ENCODE data around the gene ADAM17. TPM values are rescaled to one million over a fixed set of nuclear protein-coding genes. Genes with fewer than 3 reads are reported as not detected.

Gene ADAM17
- total and polyA plus RNA-seq, 8 donors: 4.6 to 18.8 (median 7.4) TPM

DNA sequence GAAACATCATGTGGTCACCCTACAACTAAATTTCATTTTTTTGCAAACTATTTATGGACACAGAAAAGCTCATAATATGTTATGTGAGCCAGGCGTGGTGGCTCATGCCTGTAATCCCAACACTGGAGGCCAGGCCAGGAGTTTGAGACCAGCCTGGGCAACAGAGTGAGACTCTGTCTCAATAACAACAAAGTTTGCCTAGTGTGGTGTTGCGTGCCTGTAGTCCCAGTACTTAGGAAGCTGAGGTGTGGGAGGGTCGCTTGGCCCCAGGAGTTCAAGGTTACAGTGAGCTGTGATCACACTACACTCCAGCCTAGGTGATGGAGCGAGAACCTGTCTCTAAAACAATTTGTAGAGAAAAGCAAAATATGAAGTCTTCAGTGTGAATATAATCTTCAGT is 75.5 kb downstream of the ADAM17 start:
- ATAC-seq: no peak

GRCh38 chr2:9478526-9478925 is 77.1 kb downstream of the ADAM17 start:
- Histone ChIP-seq H3K36me3 (peaks cover 4 to 29% (median 9%) of the 10 kb centered on the region in 3 donors), H3K27ac (no peak overlapping the region), H3K4me3 (no peak overlapping the region), H3K9me3 (no peaks in the 10 kb centered on the region), H3K4me1 (peaks cover 0 to 8% (median 0%) of the 10 kb centered on the region in 3 donors), H3K27me3 (no peaks in the 10 kb centered on the region)
- WGBS, 2 donors: 92 to 97% methylated on average over 3 of the region's 3 CpGs
- no peak for ATAC-seq
- intact Hi-C loops (cut with DNase I): no loop called here
- no peak for FAIRE-seq
- TF ChIP-seq, protein P1, sequence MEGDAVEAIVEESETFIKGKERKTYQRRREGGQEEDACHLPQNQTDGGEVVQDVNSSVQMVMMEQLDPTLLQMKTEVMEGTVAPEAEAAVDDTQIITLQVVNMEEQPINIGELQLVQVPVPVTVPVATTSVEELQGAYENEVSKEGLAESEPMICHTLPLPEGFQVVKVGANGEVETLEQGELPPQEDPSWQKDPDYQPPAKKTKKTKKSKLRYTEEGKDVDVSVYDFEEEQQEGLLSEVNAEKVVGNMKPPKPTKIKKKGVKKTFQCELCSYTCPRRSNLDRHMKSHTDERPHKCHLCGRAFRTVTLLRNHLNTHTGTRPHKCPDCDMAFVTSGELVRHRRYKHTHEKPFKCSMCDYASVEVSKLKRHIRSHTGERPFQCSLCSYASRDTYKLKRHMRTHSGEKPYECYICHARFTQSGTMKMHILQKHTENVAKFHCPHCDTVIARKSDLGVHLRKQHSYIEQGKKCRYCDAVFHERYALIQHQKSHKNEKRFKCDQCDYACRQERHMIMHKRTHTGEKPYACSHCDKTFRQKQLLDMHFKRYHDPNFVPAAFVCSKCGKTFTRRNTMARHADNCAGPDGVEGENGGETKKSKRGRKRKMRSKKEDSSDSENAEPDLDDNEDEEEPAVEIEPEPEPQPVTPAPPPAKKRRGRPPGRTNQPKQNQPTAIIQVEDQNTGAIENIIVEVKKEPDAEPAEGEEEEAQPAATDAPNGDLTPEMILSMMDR (IDR thresholded peaks at IDR 0.05): no peak
- no peak for DNase-seq

More for the DNA sequence above, 75.5 kb downstream of the ADAM17 start:
- FAIRE-seq: no peak
- no peak overlapping the region for H3K4me3 ChIP-seq
- no peak for DNase-seq
- peaks cover 0 to 8% (median 0%) of the 10 kb centered on the region in 3 donors for H3K4me1 ChIP-seq
- peaks cover 4 to 45% (median 14%) of the 10 kb centered on the region in 3 donors for H3K36me3 ChIP-seq
- no peaks in the 10 kb centered on the region for H3K9me3 ChIP-seq
- WGBS, 2 donors: 90 to 97% methylated on average over 4 of the region's 4 CpGs
- H3K27ac ChIP-seq: no peak overlapping the region
- intact Hi-C loops (cut with DNase I): no loop called here
- TF ChIP-seq, protein P1 (IDR thresholded peaks at IDR 0.05): no peak
- no peaks in the 10 kb centered on the region for H3K27me3 ChIP-seq

- intact Hi-C loops (cut with DNase I): no loop called here
- no peak overlapping the region for H3K4me3 ChIP-seq
- H3K4me1 ChIP-seq: peaks cover 0 to 8% (median 0%) of the 10 kb centered on the region in 3 donors
- H3K27ac ChIP-seq: no peak overlapping the region
- DNase-seq (no peak), ATAC-seq (no peak), FAIRE-seq (no peak)
- no peaks in the 10 kb centered on the region for H3K9me3 ChIP-seq
- WGBS, 2 donors: 79 to 90% methylated on average over 7 of the region's 7 CpGs
- no peaks in the 10 kb centered on the region for H3K27me3 ChIP-seq
- H3K36me3 ChIP-seq: peaks cover 4 to 23% (median 9%) of the 10 kb centered on the region in 3 donors
- TF ChIP-seq, protein P1 (IDR thresholded peaks at IDR 0.05): no peak
Measured at GRCh38 chr2:9477914-9478313, 77.7 kb downstream of the ADAM17 start.

GRCh38 chr2:9474361-9475057 is 81.1 kb downstream of the ADAM17 start, which contains the start of gene IAH1:
TSS of gene IAH1 (plus strand) at chr2:9474551. CDS start at chr2:9474567, 16 bp downstream.
- Histone ChIP-seq H3K9me3 (no peaks in the 10 kb centered on the region), H3K27me3 (no peaks in the 10 kb centered on the region), H3K4me1 (peaks cover 0 to 8% (median 0%) of the 10 kb centered on the region in 3 donors), H3K4me3 (peak within 1 kb of the TSS; percentile 53 to 89 (median 78)), H3K27ac (peak within 1 kb of the TSS; percentile 72 to 83 (median 77)), H3K36me3 (no peaks in the 10 kb centered on the region)
- DNase-seq (peak; percentile 45 to 86 (median 64)), FAIRE-seq (no peak), ATAC-seq (peak; percentile 86 to 92 (median 88))
- WGBS, 2 donors: 0% methylated on average over 58 to 91 of the region's 91 CpGs
- TF ChIP-seq, protein P1 (IDR thresholded peaks at IDR 0.05): no peak
- intact Hi-C loops (cut with DNase I): no loop called here

DNA sequence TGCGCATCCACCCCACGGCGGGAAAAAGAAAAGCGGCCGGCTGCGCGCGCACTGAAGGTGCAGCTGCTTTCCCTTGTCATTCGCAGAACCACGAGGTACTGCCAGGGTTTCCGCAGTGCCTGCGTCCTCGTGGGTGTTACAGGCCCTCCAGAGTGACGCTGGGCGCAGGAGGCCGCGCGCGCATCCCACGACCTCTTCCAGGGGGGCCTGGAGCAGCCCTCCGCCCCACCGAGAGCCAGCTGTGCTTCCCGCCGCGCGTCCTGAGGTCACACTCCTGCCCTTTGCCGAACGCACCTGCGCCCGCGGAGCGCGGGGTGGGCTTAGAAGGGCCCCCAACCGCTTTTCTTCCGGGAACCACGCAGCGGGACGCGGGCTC is 81.7 kb downstream of the ADAM17 start:
- FAIRE-seq: no peak
- Histone ChIP-seq H3K27me3 (no peaks in the 10 kb centered on the region), H3K9me3 (no peaks in the 10 kb centered on the region), H3K36me3 (no peaks in the 10 kb centered on the region), H3K4me1 (peaks cover 0 to 8% (median 0%) of the 10 kb centered on the region in 3 donors), H3K27ac (peak overlapping the region; percentile 72 to 83 (median 77)), H3K4me3 (peak overlapping the region; percentile 53 to 89 (median 78))
- intact Hi-C loops (cut with DNase I): no loop called here
- TF ChIP-seq, protein P1 (IDR thresholded peaks at IDR 0.05): no peak
- ATAC-seq: peak; percentile 24 to 56 (median 53)
- WGBS, 2 donors: 2 to 3% methylated on average over 31 to 39 of the region's 39 CpGs
- peak in 5 of 6 donors; percentile 28 to 77 (median 45) for DNase-seq

All from pancreas (tissue), 10 donors.